ENCODE measurements around the gene PAK2. TPM values are rescaled to one million over a fixed set of nuclear protein-coding genes. Genes with fewer than 3 reads are reported as not detected.

Gene PAK2
- total RNA-seq, 1 donor from 2014 or later, result 56.8 TPM

DNA sequence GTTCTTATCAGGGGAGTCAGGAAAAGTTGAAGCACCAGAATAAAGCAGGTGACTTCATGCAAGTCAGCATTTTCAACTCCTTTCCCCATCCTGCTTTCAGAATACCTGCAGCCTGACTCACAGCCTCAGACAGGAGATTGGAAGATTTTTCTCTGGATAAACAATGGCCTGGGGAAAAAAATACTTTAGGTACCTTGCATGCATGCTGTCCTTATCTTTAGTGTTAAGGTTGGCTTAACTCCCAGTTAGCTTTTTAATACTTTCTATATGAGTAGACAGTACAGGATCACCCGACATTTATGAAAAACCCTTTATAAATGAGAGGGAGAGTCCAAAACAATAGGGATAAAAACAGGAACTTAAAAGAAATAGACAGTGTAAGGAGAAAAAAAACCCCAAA is 53.6 kb downstream of the PAK2 start:
- TF ChIP-seq, protein P1, sequence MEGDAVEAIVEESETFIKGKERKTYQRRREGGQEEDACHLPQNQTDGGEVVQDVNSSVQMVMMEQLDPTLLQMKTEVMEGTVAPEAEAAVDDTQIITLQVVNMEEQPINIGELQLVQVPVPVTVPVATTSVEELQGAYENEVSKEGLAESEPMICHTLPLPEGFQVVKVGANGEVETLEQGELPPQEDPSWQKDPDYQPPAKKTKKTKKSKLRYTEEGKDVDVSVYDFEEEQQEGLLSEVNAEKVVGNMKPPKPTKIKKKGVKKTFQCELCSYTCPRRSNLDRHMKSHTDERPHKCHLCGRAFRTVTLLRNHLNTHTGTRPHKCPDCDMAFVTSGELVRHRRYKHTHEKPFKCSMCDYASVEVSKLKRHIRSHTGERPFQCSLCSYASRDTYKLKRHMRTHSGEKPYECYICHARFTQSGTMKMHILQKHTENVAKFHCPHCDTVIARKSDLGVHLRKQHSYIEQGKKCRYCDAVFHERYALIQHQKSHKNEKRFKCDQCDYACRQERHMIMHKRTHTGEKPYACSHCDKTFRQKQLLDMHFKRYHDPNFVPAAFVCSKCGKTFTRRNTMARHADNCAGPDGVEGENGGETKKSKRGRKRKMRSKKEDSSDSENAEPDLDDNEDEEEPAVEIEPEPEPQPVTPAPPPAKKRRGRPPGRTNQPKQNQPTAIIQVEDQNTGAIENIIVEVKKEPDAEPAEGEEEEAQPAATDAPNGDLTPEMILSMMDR (conservative IDR thresholded peaks at IDR 0.05), result no peak
- DNase-seq (ENCODE audit: extremely low spot score, unreplicated experiment), result no peak
- H3K9me3 Mint-ChIP-seq, result peaks cover 4% of the 10 kb centered on the region
- H3K27me3 Mint-ChIP-seq, result no peaks in the 10 kb centered on the region
- H3K27ac Mint-ChIP-seq, result peak overlapping the region; percentile 82
- H3K4me3 Mint-ChIP-seq, result peak overlapping the region; percentile 48
- peaks cover 9% of the 10 kb centered on the region for H3K4me1 Mint-ChIP-seq (ENCODE audit: unreplicated experiment)
- H3K36me3 Mint-ChIP-seq, result peaks cover 47% of the 10 kb centered on the region

DNA sequence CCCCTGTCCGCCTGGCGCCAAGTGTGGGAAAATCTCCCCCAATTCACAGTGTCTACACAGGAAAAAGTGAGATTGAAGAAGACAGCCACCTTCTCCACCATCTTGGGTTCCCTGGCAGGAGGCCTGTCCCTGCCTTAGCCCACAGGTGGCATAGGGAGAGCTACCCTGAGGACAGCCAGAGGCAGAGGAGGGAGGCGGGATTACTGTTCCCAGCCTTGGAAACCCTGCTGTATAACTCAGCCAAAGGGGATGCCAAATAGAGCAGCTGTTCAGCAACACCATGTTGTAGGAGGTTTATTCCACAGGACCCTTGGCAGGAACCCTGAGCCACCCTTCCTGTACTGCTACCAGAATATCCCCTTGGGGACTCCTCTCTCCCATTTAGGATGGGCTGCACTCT is 54.8 kb downstream of the PAK2 start:
- H3K27ac Mint-ChIP-seq, result no peak overlapping the region
- H3K36me3 Mint-ChIP-seq, result peaks cover 42% of the 10 kb centered on the region

DNA sequence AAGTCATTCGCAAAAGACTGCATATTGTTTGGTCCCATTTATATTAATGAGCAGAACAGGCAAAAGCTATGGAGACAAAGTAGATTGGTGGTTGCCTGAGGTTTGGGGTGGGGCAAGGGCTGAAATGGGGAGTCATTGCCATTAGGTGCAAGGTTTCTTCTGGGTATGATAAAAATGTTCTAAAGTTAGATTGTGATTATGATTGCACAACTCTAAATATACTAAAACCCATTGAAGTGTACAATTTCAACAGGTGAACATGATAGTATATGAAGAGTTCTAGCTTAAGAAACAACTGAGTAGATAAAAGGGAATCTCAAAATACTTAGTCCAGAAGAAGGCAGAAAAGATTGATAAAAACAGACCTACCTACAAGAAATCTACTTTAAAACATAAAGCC is 56.7 kb downstream of the PAK2 start:
- H3K27me3 Mint-ChIP-seq, result no peaks in the 10 kb centered on the region
- DNase-seq (ENCODE audit: extremely low spot score, unreplicated experiment), result no peak
- H3K27ac Mint-ChIP-seq, result no peak overlapping the region
- peaks cover 4% of the 10 kb centered on the region for H3K4me1 Mint-ChIP-seq (ENCODE audit: unreplicated experiment)
- H3K9me3 Mint-ChIP-seq, result peaks cover 4% of the 10 kb centered on the region
- no peak overlapping the region for H3K4me3 Mint-ChIP-seq
- H3K36me3 Mint-ChIP-seq, result peaks cover 31% of the 10 kb centered on the region
- TF ChIP-seq, protein P1 (conservative IDR thresholded peaks at IDR 0.05), result no peak

More for the DNA sequence above, 54.8 kb downstream of the PAK2 start:
- DNase-seq (ENCODE audit: extremely low spot score, unreplicated experiment), result no peak
- Mint-ChIP-seq H3K27me3 (no peaks in the 10 kb centered on the region), H3K4me3 (no peak overlapping the region), H3K9me3 (peaks cover 4% of the 10 kb centered on the region), H3K4me1 (ENCODE audit: unreplicated experiment) (peaks cover 4% of the 10 kb centered on the region)
- TF ChIP-seq, protein P1 (conservative IDR thresholded peaks at IDR 0.05), result no peak

DNA sequence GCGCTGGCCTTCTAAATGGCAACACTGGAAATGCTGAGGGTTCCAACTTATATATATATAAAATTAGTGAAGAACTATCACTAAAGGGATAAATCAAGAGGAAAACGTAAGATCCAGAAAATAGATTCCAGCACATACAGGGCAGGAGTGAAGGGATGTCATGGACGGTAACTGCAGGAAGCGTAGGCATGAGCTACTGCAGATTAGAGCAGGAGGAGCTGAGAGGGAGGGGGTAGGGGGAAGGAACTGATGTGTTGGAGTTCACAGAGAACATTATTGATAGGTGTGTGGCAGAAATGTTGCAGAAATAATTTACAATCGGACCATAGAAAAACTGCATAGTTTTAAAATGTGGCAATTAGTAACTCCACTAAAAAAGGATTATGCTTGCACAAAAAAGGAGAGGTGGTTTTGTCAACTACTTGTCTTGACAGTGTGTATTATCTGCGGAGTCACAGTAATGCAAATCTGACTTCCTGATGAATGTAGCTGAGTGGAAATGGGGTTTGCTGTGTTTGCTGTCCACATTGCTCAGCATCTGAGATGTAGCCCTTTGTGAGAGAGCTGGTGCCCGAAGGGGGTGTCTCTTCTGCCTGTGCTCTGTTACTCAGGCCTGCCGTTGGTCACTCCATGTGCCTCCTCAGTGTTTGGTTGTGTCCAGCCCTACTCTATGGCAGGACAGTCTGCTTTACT is 61.2 kb downstream of the PAK2 start:
- Mint-ChIP-seq H3K36me3 (peaks cover 16% of the 10 kb centered on the region), H3K9me3 (no peaks in the 10 kb centered on the region), H3K4me1 (ENCODE audit: unreplicated experiment) (no peaks in the 10 kb centered on the region), H3K4me3 (no peak overlapping the region), H3K27me3 (no peaks in the 10 kb centered on the region), H3K27ac (no peak overlapping the region)
- TF ChIP-seq, protein P1 (conservative IDR thresholded peaks at IDR 0.05), result no peak
- DNase-seq (ENCODE audit: extremely low spot score, unreplicated experiment), result no peak

DNA sequence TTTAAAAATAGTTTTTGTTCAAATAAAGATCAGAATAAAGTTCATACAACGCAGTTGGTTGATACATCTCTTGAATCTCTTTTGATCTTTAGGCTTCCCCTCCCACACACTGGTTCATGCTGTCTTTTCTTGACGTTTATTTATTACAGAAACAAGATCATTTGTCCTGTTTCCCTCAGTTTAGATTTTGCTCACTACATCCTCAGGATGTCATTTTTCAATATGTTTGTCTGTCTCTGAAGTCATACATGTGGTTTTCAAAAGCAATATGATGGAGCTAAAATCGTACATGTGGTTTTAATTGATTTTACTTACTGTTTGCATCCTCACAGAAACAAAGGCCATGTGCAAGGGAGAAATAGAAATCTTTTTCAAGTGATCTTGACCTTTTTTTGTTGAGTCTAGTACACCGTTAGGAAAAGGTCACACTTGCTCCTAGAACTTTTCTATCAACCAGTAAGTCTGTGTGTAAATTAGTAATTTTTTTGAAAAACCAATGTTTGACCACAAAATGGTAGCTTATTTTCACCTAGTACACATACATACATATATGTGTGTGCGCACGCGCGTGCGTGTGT is 64.3 kb downstream of the PAK2 start:
- no peak for DNase-seq (ENCODE audit: extremely low spot score, unreplicated experiment)
- no peaks in the 10 kb centered on the region for H3K27me3 Mint-ChIP-seq
- H3K9me3 Mint-ChIP-seq, result no peaks in the 10 kb centered on the region
- peaks cover 21% of the 10 kb centered on the region for H3K36me3 Mint-ChIP-seq
- H3K4me1 Mint-ChIP-seq (ENCODE audit: unreplicated experiment), result no peaks in the 10 kb centered on the region
- no peak overlapping the region for H3K4me3 Mint-ChIP-seq
- H3K27ac Mint-ChIP-seq, result no peak overlapping the region
- TF ChIP-seq, protein P1 (conservative IDR thresholded peaks at IDR 0.05), result no peak
